GM23338 (cell line): ENCODE data around the gene ACOD1. TPM values are rescaled to one million over a fixed set of nuclear protein-coding genes. Genes with fewer than 3 reads are reported as not detected.

Experiments
- ATAC-seq: fragments of 200-7000 bp; cut with Tn5 transposase; 3 replicates; pipeline ENCODE4 v1.9.1; 2020
- DNase-seq: peaks from one replicate; pipeline ENCODE4 v3.0.0-alpha.2; 2015; ENCODE audit warnings: low spot score
- H2AFZ ChIP-seq: fragments of 200-600 bp; sonication (generic); 2 replicates; pipeline ENCODE4 v1.8.0; 2016; ENCODE audit warnings: antibody characterized with exemption, mild to moderate bottlenecking, moderate library complexity
- H3F3A ChIP-seq: fragments of 200-600 bp; sonication (generic); replicated peaks from 2 replicates; pipeline ENCODE4 v1.8.0; 2017; ENCODE audit warnings: antibody characterized with exemption, mixed run types, low read depth
- H3K27ac ChIP-seq: fragments of 200-600 bp; sonication (generic); 2 replicates; pipeline ENCODE4 v1.6.1; 2016; ENCODE audit warnings: low read depth
- H3K27me3 ChIP-seq: fragments of 200-600 bp; sonication (generic); 2 replicates; pipeline ENCODE4 v1.8.0; 2016; ENCODE audit warnings: mild to moderate bottlenecking, mixed run types, moderate library complexity; ENCODE audit not compliant: insufficient read depth
- H3K36me3 ChIP-seq: fragments of 200-600 bp; sonication (generic); 2 replicates; pipeline ENCODE4 v1.8.0; 2016; ENCODE audit warnings: mild to moderate bottlenecking; ENCODE audit not compliant: insufficient read depth
- H3K4me1 ChIP-seq: fragments of 200-600 bp; sonication (generic); 2 replicates; pipeline ENCODE4 v1.8.0; 2016; ENCODE audit warnings: mild to moderate bottlenecking, moderate library complexity; ENCODE audit not compliant: insufficient read depth
- H3K4me2 ChIP-seq: fragments of 200-600 bp; sonication (generic); 2 replicates; pipeline ENCODE4 v1.7.1; 2017; ENCODE audit warnings: mixed run types
- H3K4me3 ChIP-seq: fragments of 200-600 bp; sonication (generic); 2 replicates; pipeline ENCODE4 v1.6.1; 2016; ENCODE audit warnings: mixed run types
- H3K79me2 ChIP-seq: fragments of 200-600 bp; sonication (generic); replicated peaks from 2 replicates; pipeline ENCODE4 v1.8.0; 2017; ENCODE audit warnings: mild to moderate bottlenecking; ENCODE audit not compliant: insufficient read depth
- H3K9me2 ChIP-seq: fragments of 200-600 bp; sonication (generic); 2 replicates; pipeline ENCODE4 v1.8.0; 2017; ENCODE audit not compliant: insufficient read depth
- H4K20me1 ChIP-seq: fragments of 200-600 bp; sonication (generic); replicated peaks from 2 replicates; pipeline ENCODE4 v1.8.0; 2017; ENCODE audit warnings: mild to moderate bottlenecking; ENCODE audit not compliant: insufficient read depth
- H3K27ac Mint-ChIP-seq: 2 replicates; pipeline ENCODE4 v1.8.0; 2020; ENCODE audit warnings: inconsistent platforms, mild to moderate bottlenecking, moderate library complexity, mixed read lengths
- H3K27me3 Mint-ChIP-seq: 3 replicates; pipeline ENCODE4 v1.8.0; 2022; ENCODE audit warnings: low read depth, mild to moderate bottlenecking, moderate library complexity, mixed read lengths, inconsistent platforms; ENCODE audit not compliant: insufficient read depth, poor library complexity
- H3K36me3 Mint-ChIP-seq: 3 replicates; pipeline ENCODE4 v1.8.0; 2021; ENCODE audit warnings: low read depth, mild to moderate bottlenecking, inconsistent platforms, moderate library complexity, mixed read lengths
- H3K4me1 Mint-ChIP-seq: 3 replicates; pipeline ENCODE4 v1.8.0; 2020; ENCODE audit warnings: mild to moderate bottlenecking, inconsistent platforms, mixed read lengths
- H3K4me3 Mint-ChIP-seq: 3 replicates; pipeline ENCODE4 v1.8.0; 2021; ENCODE audit warnings: moderate library complexity, mild to moderate bottlenecking, inconsistent platforms, mixed read lengths
- H3K9me3 Mint-ChIP-seq: 3 replicates; pipeline ENCODE4 v1.8.0; 2020; ENCODE audit warnings: moderate library complexity, mild to moderate bottlenecking, inconsistent platforms, mixed read lengths
- CREB1 ChIP-seq: fragments of 250-450 bp; sonication (Bioruptor Pico); IDR thresholded peaks from 2 replicates; pipeline ENCODE4 v1.5.0; 2020; ENCODE audit warnings: low read depth, mild to moderate bottlenecking, moderate library complexity
- EZH2 ChIP-seq: fragments of 200-600 bp; sonication (generic); IDR thresholded peaks from one replicate; pipeline ENCODE4 v1.8.0; 2017; ENCODE audit warnings: antibody characterized with exemption, mild to moderate bottlenecking, low read depth; ENCODE audit not compliant: unreplicated experiment
- EZH2phosphoT487 ChIP-seq: fragments of 200-600 bp; sonication (generic); IDR thresholded peaks from one replicate; pipeline ENCODE4 v1.8.1; 2018; ENCODE audit warnings: antibody characterized with exemption; ENCODE audit not compliant: unreplicated experiment
- JUNB ChIP-seq: IDR thresholded peaks from one replicate; pipeline ENCODE4 v1.6.1; 2016; ENCODE audit warnings: antibody characterized with exemption; ENCODE audit not compliant: unreplicated experiment
- NANOG ChIP-seq: IDR thresholded peaks from 2 replicates; pipeline ENCODE4 v1.6.1; 2016; ENCODE audit warnings: antibody characterized with exemption, borderline replicate concordance
- STAT1 ChIP-seq: IDR thresholded peaks from one replicate; pipeline ENCODE4 v1.6.1; 2016; ENCODE audit warnings: antibody characterized with exemption; ENCODE audit not compliant: unreplicated experiment
- ZNF114 ChIP-seq: fragments of 250-450 bp; sonication (Bioruptor Pico); IDR thresholded peaks from 2 replicates; pipeline ENCODE4 v1.5.0; 2020; ENCODE audit warnings: mild to moderate bottlenecking, moderate library complexity
- ZNF331 ChIP-seq: fragments of 250-450 bp; sonication (Bioruptor Pico); IDR thresholded peaks from 2 replicates; pipeline ENCODE4 v1.5.0; 2020; ENCODE audit warnings: low read depth, mild to moderate bottlenecking, moderate library complexity
- polyA plus RNA-seq: library from polyadenylated mRNA; unstranded; fragments of >200 nt; fragmentation: Nextera tagmentation; extraction: Ambion mirVana; gene quantifications from 2 replicates; pipeline ENCODE4 v1.2.1, GENCODE V29; 2016
- total RNA-seq: library from RNA; depleted of rRNA; stranded (reverse); fragments of >200 nt; shearing (Covaris generic); gene quantifications from 2 replicates; pipeline ENCODE4 v1.2.3, GENCODE V29; 2014
- TF ChIP-seq, protein P1 (sequence below): IDR thresholded peaks from 2 replicates; pipeline ENCODE4 v1.6.1; 2016; ENCODE audit warnings: antibody characterized with exemption
- TF ChIP-seq, protein P2 (sequence below): IDR thresholded peaks from one replicate; pipeline ENCODE4 v1.6.1; 2018; ENCODE audit warnings: antibody characterized with exemption; ENCODE audit not compliant: unreplicated experiment
- TF ChIP-seq, protein P3 (sequence below), 2 experiments: fragments of 200-600 bp in 1 of 2; sonication (generic) in 1 of 2; conservative IDR thresholded peaks; 2 replicates each; pipeline versions ENCODE4 v1.5.1 to v1.6.1; 2016 to 2017; ENCODE audit warnings: antibody characterized with exemption in 2 of 2, low read depth in 2 of 2, mild to moderate bottlenecking in 2 of 2, moderate library complexity in 1 of 2

The ACOD1 gene
- total and polyA plus RNA-seq, 2 experiments from 2014 or later: not detected

GRCh38 chr13:76968041-76968440 lies 19.7 kb downstream of the ACOD1 start (continued):
- TF ChIP-seq, protein P1, sequence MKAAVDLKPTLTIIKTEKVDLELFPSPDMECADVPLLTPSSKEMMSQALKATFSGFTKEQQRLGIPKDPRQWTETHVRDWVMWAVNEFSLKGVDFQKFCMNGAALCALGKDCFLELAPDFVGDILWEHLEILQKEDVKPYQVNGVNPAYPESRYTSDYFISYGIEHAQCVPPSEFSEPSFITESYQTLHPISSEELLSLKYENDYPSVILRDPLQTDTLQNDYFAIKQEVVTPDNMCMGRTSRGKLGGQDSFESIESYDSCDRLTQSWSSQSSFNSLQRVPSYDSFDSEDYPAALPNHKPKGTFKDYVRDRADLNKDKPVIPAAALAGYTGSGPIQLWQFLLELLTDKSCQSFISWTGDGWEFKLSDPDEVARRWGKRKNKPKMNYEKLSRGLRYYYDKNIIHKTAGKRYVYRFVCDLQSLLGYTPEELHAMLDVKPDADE: no peak
- TF ChIP-seq STAT1: no peak

DNA sequence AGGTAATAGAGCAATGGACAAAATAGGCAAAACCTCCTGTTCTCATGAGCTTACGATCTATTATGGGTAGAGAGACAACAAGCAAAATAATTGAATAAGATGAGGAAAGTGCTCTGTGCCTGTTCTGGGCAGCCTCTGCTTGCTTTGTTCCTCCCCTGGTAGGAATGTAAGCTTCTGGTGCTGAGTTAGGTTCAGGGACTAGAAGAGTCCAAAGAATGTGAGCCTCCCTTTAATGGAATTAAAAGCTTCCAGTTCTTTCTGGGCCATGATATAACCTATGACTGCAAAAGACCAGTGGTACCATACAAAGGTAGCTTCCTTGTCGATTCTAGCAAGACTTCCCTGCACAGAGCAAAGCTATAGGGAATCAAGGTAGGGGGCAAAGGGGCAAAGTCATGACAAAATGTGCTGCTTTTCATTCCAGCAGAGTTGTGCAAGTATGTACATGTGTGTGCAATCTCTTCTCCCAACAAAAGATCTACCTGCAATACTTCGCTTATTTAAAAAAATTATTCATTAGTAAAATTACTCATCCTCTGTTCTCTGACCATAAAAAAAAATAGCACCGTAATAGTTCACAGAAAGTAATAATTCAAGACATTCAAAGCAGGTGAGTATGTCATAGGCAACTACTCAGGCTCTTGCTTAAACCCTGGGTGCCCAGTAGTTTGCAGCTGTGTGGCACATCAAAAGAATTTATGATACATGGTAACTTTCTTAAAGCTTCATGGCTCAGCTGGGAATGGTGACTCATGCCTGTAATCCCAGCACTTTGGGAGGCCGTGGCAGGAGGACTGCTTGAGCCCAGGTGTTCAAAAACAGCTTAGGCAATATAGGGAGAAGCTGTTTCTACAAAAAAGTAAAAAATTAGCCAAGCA lies 21.4 kb downstream of the ACOD1 start:
- H3K27ac ChIP-seq: no peak overlapping the region
- peaks cover 2% of the 10 kb centered on the region for H3K27me3 Mint-ChIP-seq
- H4K20me1 ChIP-seq: no peaks in the 10 kb centered on the region
- H2AFZ ChIP-seq: no peak overlapping the region
- H3K4me1 Mint-ChIP-seq: peaks cover 10% of the 10 kb centered on the region; the same call in 1 of the 3 replicates
- H3K4me3 Mint-ChIP-seq: no peak overlapping the region
- no peak overlapping the region for H3K4me2 ChIP-seq
- H3K27me3 ChIP-seq: no peaks in the 10 kb centered on the region
- peaks cover 5% of the 10 kb centered on the region; the same call in 1 of the 2 replicates for H3K9me2 ChIP-seq
- H3F3A ChIP-seq: no peaks in the 10 kb centered on the region
- ATAC-seq (no peak), DNase-seq (no peak)
- TF ChIP-seq, protein P2, sequence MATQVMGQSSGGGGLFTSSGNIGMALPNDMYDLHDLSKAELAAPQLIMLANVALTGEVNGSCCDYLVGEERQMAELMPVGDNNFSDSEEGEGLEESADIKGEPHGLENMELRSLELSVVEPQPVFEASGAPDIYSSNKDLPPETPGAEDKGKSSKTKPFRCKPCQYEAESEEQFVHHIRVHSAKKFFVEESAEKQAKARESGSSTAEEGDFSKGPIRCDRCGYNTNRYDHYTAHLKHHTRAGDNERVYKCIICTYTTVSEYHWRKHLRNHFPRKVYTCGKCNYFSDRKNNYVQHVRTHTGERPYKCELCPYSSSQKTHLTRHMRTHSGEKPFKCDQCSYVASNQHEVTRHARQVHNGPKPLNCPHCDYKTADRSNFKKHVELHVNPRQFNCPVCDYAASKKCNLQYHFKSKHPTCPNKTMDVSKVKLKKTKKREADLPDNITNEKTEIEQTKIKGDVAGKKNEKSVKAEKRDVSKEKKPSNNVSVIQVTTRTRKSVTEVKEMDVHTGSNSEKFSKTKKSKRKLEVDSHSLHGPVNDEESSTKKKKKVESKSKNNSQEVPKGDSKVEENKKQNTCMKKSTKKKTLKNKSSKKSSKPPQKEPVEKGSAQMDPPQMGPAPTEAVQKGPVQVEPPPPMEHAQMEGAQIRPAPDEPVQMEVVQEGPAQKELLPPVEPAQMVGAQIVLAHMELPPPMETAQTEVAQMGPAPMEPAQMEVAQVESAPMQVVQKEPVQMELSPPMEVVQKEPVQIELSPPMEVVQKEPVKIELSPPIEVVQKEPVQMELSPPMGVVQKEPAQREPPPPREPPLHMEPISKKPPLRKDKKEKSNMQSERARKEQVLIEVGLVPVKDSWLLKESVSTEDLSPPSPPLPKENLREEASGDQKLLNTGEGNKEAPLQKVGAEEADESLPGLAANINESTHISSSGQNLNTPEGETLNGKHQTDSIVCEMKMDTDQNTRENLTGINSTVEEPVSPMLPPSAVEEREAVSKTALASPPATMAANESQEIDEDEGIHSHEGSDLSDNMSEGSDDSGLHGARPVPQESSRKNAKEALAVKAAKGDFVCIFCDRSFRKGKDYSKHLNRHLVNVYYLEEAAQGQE: no peak
- TF ChIP-seq, protein P3, sequence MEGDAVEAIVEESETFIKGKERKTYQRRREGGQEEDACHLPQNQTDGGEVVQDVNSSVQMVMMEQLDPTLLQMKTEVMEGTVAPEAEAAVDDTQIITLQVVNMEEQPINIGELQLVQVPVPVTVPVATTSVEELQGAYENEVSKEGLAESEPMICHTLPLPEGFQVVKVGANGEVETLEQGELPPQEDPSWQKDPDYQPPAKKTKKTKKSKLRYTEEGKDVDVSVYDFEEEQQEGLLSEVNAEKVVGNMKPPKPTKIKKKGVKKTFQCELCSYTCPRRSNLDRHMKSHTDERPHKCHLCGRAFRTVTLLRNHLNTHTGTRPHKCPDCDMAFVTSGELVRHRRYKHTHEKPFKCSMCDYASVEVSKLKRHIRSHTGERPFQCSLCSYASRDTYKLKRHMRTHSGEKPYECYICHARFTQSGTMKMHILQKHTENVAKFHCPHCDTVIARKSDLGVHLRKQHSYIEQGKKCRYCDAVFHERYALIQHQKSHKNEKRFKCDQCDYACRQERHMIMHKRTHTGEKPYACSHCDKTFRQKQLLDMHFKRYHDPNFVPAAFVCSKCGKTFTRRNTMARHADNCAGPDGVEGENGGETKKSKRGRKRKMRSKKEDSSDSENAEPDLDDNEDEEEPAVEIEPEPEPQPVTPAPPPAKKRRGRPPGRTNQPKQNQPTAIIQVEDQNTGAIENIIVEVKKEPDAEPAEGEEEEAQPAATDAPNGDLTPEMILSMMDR (conservative IDR thresholded peaks at IDR 0.05; ENCODE audit: low read depth in 2 of 2): no peak
- no peak for TF ChIP-seq STAT1
- no peak for TF ChIP-seq NANOG
- TF ChIP-seq ZNF114 (CRISPR knock-in tag): no peak
- TF ChIP-seq JUNB: no peak
- TF ChIP-seq CREB1: no peak
- TF ChIP-seq EZH2phosphoT487: no peak
- TF ChIP-seq, protein P1: no peak
- TF ChIP-seq EZH2: no peak
- no peak for TF ChIP-seq ZNF331 (CRISPR knock-in tag)
- no peak overlapping the region for H3K27ac Mint-ChIP-seq
- no peaks in the 10 kb centered on the region for H3K36me3 ChIP-seq
- H3K36me3 Mint-ChIP-seq: no peaks in the 10 kb centered on the region
- no peaks in the 10 kb centered on the region for H3K9me3 Mint-ChIP-seq
- no peak overlapping the region for H3K4me3 ChIP-seq
- no peaks in the 10 kb centered on the region for H3K79me2 ChIP-seq
- no peaks in the 10 kb centered on the region for H3K4me1 ChIP-seq
